Stimulated activated CD4-positive, alpha-beta T cell treated with anti-CD3 and anti-CD28 coated beads, Interleukin-12 subunit alpha, Interleukin-12 subunit beta, amount 100 ng/mL, for 4 hours (primary cell): Measurements from ENCODE around the gene BLCAP.
"Not testable (repeated sequence)": the region's sequence is repeated elsewhere in the genome, so short reads cannot be mapped to it uniquely, and the experiment has no call there.

Experiments
- DNase-seq: peaks from one replicate; pipeline ENCODE4 v3.0.0-alpha.2; 2020

The BLCAP gene

DNA sequence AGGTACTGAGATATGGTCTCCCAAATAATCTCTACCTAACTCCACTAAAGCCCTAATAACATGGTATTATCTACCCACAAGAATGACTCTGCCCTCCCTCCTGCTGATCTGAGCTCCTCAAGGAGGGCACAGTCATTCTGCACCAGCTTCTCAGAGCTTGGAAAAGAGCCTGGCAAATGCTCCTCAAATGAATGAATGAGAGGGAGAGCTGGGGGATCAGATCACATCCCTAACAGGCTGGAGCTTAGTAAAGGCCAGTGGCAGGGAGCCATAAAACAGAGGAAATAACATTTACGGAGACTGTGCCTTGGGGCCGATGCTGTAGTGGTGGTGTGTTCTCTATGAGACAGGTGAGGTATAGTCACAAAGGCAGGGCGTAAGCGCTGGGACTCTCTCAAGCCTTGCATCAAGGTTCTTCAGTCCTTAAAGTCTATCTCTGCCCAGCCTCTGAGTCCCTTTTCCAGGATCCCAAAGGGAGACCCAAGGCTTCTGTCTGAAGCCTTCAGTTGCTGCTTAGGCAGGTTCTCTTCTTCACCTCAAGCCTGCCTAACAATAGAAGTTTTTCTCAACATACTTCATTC is 13.8 kb downstream of the BLCAP start:
- no peak for DNase-seq

DNA sequence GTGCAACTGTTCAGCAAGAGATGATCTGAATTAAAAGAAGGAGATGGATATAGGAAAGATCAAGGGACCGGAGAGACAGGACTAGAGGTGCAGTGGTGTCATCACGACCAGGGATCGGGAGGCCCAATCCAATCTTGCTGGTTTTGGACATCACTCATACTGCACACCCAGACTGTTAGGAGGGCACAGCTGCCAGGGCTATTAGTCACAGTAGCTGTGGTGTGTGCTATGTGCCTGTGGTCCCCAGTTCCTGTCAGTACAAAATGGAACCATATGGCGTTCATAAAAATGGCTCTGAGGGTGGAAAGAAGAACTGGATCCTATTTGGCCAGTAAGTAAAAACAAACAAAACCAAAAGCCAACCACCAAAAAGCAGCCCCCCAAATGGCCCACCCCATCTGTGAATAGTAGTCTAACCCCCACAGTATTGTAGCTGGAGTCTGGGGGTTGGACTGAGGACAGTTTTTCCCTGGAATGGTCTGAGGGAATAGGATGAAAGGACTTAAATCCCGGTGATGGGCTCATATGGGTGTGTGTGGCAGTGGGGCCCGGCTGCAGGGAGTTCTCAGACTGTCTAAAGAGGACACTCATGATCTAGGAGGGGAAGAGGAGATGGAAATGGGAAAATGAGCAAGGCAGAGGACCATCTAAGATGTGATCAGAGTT is 15.9 kb downstream of the BLCAP start:
- no peak for DNase-seq

DNA sequence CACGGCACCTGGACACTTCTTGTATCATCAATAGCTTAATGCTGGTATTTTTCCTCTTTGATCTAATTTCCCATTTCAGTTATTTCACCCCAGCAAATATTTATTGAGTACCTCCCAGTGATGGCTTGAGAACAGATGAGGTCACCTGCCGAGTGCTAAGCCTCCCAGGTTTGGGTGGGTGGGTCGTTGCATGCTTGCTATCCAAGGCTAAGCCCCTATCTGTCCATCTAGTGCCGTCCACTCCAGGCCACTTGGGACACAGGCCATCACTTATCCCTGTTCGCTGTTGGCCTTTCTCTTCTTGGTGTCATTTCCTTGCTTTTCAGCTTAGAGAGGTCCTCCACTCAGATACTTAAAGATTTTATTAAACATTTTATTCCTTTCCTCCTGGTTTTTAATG is 17.4 kb downstream of the BLCAP start:
- DNase-seq: no peak

DNA sequence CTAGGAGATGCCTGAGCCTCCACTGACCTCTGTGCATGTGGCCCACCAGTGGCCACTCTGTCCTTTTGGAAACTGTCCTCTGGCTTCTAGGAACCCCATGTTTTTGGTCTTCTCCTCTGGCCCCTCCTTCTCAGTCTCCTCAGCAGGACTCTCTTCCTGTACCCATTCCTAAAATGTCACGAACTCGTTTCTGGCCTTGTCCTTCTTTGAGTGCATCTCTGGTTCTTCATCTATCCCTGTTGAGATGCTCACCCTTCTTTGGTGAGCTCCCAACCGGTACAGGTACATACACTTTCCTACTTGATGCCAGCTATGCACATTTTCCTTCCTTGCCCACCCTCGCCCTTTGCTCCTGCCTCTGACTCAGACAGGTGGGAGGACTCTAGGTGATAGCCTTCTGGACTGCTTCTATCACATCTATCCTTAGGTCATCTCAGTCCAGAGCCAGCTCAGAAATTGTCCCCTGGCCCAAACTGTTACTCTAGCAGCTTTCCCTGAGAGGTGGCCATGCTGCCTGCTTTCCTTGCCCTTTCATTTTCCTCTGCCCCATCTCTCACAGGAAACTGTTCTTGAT is 21.4 kb downstream of the BLCAP start:
- no peak for DNase-seq

DNA sequence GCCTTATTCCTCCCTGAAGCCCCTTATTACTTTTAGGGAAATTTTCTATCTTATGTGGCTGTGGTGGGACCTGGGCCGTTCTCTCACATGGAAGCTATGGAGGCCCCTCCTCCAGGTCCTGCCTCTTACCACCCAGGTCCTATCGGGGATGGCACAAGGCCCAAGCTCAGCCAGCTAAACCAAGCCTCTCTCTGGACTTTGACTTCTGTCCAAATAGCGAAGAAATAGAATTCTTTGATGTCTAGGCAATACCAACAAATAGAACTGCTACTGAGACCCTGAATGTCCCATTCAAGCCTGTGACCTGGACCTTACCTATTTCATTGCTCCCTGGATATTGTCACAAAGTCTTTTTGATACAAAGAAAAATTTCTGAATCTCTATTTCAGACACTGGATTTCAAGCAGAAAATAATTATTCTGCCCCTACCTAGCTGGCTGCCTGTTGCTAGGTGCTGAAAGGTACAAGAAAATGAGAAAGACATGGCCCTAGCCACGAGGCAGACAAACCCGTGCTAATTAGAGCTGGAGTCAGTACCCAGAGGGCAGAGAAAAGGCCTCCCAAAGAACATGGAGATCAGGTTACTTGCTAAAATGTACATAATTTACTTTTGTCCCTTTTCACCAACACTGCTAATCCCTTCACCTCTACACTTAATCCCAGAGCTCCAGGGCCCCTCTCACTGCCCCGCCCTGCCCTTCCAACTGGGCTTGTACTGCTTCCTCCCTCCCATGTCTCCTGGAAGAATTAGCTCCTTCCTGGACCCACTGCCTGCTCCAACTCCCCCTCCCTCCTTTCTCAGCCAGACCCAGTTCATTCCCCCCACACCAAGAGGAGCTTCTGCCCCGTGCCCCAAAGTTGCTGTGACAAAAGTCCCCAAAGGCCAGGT is 22.2 kb downstream of the BLCAP start:
- DNase-seq: no peak

DNA sequence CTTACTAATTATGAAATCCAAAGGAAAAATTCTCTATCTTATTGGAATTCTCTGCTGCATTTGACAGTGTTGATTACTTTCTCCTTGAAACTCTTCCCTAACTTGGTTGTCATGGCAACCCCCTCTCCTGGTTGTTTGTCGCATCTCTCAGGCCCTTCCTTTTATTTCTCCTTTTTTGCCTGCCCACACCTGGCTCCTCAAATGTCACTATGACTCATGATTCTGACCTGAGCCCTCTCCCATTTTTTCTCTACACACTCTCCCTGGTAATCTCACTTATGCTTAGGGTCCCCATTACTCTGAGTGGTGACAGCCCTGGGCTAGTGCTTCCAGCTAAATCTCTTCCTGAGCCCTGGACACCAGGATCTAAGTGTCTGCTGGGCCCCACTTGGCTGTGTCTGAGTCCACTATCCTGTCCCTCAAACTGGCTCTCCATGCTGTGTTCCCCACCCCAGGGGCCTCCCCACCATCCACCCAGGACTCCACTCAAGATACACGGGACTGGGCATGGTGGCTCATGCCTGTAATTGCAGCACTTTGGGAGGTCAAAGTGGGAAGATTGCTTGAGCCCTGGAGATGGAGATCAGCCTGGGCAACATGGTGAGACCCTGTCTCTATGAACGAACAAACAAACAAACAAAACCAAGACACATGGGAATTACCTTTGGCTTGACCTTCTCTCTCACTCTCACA is 23.1 kb downstream of the BLCAP start:
- no peak for DNase-seq

DNA sequence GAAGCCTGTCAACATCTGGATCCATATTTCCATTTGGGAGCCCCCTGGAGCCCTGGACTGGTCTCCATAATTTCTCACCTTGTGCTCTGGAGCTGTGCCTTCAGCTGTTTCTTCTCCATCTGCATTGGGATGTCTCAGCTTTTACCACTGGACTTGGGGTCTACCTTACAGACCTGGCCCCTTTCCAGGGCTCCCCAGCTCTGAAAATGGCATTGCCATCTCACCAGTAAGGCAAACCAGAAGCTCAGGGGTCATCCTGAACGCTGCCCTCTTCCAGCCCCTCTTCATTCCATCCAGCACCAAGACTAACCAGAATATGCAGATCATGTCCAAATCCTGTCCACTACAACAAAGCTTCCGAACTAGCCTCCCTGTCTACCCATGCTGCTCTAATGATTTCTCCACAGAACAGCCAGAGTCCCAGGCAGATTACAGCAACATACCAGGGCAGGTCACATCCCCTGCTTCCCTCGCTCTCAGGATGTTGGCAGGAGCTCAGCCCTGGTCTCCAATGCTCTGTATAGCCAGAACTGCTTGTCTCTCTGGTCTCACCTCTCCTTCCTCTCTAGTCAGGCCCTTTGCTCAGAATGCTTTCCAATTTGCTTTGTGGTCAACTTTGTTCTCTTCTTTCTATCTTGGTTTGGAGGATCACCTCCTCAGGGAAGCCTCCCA is 24.3 kb downstream of the BLCAP start:
- no peak for DNase-seq

DNA sequence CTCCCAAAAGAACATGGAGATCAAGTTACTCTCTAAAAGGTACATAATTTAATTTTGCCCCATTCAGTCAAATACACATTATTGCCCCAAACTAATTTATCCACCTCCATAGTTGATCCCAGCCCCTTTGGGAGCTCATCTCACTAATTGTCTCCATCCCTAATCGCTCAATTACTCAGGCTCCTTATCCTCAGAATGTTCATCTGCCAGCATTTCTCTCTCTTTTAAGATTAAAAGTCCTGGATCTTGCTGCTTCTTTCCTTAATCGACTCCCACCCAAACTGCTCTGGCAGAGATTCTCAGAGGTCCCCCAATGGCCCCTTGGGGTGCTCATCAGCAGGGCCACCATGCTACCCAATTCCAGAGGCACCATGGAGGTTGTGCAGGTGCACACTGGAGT is 25.0 kb downstream of the BLCAP start:
- DNase-seq: no peak

DNA sequence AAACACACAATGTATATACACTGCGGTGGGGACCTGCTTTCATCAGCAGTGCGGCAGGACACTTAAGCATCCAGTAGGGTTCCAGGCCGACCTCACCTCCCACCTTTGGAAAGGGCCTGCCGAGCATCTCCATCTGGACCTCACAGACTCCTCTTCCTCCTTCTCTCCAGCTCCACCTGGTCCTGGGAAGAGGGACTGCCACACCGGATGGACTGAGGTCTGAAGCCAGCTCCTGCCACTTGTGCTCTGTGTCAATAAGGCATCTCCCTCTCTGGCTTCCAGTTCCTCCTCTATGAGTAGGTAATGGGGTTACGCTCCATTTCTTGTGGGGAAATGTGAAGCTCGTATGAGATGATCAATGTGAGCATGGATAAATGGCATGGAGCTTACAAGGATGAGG is 25.7 kb downstream of the BLCAP start:
- no peak for DNase-seq

DNA sequence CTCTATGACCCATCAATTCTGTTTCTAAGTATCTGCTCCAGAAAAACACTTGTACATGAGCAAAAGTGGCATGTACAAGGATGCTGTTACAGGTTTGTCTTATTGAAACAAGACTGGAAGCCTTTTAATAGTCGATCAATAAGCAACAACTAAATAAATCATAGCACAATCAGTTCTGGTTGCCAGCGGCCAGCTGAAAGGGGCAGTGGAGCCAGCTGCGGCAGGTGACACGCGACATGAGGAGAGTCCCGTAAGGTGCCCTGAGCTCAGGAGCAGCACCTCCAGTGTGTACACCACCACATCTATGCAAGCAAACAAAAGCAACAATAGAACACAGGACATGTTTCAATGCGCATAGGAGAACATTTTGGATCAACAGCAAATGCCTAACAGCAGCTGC is 27.4 kb downstream of the BLCAP start:
- DNase-seq: no peak

DNA sequence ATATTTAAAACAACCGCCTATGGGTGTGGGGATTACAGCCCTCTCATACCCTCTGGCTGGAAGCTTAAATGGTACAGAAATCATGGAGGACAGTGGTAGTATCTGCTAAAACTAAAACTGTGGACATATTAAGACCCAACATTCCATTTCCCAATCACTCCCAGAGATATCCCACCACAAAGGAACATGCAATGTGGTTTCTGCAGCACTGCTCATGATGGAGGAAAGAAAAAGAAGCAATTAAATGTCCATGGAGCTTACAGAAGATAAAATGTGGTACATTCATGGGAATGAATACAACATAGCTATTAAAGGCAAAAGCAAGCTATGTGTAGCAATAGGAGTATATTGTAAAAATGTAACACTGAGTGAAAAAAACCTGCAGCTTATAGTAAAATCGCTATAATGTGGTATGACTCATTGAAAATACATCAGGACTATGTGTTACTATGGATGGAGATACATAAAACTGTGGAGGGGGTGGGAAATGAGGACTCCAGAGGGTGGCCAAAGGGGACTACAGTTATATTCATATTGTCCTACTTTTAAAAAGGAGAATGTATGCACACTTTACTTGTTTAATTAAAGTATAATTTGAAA is 29.5 kb downstream of the BLCAP start:
- no peak for DNase-seq

DNA sequence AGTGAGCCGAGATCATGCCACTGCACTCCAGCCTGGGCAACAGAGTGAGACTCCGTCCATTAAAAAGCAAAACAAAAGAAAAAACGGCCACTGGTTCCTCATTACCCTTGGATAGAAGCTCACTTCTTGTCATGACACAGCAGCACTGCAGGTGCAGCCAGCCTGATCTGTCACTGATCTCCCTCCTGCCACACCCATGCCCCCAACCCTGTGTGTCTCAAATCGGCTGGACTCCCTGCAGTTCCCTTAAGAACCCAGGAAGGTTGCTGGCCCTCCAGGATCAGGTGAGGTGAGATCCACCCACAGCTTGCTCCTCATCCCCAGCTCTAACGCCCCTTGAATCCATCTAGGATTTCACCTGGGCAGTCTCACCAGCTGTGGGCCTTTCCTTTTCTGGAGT is 32.9 kb downstream of the BLCAP start:
- DNase-seq: no peak

DNA sequence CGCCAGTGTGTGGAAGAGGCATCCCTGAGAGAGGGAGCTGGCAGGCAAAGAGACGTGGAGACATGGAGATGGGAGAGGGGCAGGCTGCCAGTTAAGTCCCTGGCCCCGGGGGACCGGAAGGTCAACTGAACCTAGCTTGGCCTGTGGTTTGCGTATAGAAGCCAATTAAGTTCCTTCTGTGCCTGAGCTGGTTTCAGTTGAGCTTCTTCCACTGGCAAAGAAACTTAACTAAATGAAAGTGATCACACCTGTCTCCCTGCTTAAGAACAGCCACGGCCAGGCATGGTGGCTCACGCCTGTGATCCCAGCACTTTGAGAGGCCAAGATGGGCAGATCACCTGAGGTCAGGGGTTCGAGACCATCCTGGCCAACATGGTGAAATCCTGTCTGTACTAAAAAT is 33.4 kb downstream of the BLCAP start:
- DNase-seq: no peak

DNA sequence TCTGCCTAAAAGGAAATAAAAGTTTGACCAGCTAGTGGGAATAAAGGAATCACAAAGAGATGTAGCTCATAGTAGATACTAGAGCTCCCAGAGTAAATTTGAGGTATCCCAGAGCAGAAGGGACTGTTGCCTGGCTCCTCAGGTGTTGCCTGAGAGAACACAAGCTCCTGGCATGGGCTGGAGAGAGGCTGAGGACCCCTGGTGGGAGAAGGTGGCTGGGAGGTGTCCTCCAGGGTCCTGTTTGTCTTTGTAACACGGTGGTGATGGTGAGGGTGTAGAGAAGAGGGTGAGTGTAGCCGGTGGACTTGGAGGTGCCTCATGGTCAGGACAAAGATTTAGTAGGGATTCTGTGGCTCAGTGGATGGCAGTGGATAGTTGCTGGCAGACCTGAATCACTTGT is 34.7 kb downstream of the BLCAP start:
- DNase-seq: no peak

DNA sequence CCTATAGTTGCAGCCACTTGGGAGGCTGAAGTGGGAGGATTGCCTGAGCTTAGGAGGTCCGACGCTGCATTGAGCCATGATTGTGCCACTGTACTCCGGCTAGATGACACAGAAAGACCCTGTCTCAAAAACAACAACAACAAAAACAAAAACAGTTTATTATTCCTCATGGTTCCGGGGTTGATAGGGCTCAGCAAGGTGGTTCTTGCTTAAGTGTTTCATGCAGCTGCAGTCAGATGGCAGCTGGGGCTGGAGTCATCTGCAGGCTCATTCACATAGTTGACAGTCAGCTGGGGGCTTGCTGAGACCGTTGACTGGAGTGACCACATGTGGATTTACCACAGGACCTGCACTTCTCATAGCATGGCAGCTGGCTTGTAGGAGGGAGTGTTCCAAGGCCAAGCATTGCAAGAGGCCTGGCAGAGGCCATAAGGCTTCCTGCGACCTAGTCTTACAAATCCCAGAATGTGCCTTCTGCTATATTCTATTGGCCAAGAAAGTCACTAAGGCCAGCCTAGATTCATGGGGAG is 35.5 kb downstream of the BLCAP start:
- DNase-seq: no peak

DNA sequence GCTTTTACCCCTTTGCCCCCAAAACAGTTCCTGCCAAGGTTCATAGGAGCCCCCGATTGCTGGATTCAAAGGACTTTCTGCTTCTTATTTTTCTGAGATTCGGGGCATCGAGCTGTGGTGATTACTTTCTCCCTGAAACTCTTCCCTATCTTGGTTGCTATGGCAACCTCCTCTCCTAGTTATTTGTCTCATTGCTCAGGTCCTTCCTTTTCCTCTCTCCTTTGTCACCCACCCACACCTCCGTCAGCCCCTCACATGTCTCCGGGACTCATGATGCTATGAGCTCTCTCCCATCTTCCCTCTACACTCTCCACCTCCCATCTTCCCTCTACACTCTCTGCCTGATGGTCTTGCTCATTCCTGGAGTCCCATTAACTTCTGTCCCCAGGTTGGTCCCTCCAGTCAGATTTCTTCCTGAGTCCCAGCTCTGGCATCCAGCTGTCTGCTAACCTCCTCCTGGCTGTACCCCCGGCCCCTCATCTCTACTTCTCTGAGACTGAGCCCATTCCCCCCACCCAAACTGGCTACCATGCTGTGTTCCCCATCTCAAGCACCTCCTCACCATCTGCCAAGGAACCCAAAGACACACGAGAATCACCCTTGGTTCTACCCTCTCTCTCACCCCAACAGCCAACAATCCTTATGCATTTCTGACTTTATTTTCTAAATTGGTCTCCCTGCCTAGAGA is 36.9 kb downstream of the BLCAP start:
- no peak for DNase-seq

DNA sequence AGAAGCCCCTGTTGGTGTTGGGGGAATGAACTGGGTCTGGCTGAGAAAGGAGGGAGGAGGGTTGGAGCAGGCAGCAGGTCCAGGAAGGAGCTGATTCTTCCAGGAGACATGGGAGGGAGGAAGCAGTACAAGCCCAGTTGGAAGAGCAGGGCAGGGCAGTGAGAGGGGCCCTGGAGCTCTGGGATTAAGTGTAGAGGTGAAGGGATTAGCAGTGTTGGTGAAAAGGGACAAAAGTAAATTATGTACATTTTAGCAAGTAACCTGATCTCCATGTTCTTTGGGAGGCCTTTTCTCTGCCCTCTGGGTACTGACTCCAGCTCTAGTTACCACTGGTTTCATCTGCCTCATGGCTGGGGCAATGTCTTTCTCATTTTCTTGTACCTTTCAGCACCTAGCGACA is 41.5 kb downstream of the BLCAP start:
- DNase-seq: not testable (repeated sequence)

DNA sequence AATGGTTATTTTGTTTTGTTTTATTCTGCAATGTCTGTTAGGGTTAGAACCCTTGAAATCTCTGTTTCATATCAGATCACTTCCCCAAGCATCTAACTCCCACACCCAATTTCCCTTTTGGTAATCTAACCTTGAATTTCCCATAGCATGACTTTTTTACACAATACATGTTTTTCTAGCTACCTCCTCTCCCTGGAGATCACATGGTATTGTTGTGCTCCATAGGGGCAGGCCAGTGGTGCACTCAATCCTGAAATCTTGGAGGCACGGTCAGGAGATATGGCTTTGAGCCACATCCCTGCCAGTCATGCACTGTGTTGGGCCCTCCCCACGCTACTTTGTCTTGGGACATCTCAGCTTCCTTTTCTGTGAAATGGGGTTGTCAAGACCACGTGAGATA is 43.3 kb downstream of the BLCAP start:
- DNase-seq: no peak

DNA sequence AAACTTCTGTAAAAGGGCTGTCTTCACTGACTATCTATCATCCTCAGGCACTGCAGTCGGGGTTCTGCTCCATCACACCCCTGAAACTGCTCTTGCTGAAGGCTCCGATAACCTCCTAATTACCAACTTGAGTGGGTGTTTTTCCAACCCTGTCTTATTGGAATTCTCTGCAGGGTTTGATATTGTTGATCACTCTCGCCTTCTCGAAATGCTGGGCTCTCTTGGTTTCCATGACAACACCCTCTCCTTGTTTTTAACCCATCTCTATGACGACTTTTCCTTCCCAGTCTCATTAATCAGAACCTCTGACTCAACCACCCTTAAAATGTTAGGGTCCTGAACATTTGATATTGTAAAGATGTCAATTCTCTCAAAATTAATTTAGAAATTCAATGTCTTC is 46.1 kb downstream of the BLCAP start:
- DNase-seq: no peak

DNA sequence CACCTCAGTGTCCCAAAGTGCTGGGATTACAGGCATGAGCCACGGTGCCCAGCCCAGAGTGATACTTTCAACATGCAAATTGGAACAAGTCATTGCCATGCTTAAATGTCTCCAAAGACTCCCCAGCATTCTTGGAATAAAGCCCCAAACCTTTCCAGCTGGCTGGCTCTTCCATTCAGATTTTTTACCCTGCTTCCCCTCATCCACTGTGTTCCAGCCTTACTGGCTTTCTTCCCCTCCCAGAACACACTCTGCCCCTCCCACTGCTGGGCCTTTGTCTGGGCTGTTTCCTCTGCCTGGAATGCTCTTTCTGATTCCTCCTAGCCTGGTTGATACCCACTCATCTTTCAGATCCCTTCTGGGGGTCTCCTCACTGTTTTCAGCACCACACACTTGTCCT is 46.8 kb downstream of the BLCAP start:
- DNase-seq: no peak
